Hepatocyte (in vitro differentiated cells): ENCODE results near the gene TES.

Experiments used
- EZH2 ChIP-seq: fragments of 200-600 bp; sonication (generic); IDR thresholded peaks from 2 replicates; pipeline ENCODE4 v1.6.1; 2016; ENCODE audit warnings: antibody characterized with exemption, mild to moderate bottlenecking, borderline replicate concordance
- EZH2phosphoT487 ChIP-seq: fragments of 200-600 bp; sonication (generic); IDR thresholded peaks from one replicate; pipeline ENCODE4 v1.6.1; 2018; ENCODE audit warnings: antibody characterized with exemption, mild to moderate bottlenecking, low read depth, moderate library complexity; ENCODE audit not compliant: unreplicated experiment, severe bottlenecking
- TF ChIP-seq, protein P1 (sequence below): fragments of 200-600 bp; sonication (generic); IDR thresholded peaks from 2 replicates; pipeline ENCODE4 v1.5.1; 2016; ENCODE audit warnings: antibody characterized with exemption, mild to moderate bottlenecking; ENCODE audit not compliant: poor library complexity

DNA sequence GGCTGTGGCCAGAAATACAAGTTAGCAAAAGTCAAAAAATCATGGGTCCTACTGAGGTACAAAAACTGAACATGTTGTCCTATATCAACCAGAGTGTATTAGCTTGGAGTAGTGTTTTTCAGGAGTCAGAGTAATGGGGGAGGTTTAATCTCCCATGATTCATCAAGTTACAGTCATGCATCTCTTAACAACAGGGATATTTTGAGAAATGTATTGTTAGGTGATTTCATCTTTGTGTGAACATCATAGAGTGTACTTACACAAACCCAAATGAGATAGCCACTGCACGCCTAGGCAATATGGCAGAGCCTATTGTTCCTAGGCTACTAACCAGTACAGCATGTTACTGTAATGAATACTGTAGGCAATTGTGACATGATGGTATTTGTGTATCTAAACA, 14.9 kb upstream of the TES start:
- TF ChIP-seq, protein P1, sequence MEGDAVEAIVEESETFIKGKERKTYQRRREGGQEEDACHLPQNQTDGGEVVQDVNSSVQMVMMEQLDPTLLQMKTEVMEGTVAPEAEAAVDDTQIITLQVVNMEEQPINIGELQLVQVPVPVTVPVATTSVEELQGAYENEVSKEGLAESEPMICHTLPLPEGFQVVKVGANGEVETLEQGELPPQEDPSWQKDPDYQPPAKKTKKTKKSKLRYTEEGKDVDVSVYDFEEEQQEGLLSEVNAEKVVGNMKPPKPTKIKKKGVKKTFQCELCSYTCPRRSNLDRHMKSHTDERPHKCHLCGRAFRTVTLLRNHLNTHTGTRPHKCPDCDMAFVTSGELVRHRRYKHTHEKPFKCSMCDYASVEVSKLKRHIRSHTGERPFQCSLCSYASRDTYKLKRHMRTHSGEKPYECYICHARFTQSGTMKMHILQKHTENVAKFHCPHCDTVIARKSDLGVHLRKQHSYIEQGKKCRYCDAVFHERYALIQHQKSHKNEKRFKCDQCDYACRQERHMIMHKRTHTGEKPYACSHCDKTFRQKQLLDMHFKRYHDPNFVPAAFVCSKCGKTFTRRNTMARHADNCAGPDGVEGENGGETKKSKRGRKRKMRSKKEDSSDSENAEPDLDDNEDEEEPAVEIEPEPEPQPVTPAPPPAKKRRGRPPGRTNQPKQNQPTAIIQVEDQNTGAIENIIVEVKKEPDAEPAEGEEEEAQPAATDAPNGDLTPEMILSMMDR, result no peak
- TF ChIP-seq EZH2phosphoT487 (no peak), EZH2 (no peak)
